NCI-H1092 treated with DMSO at 0.1 percent for 48 hours (cell line): ENCODE data around the gene EOMES.
"Not testable (repeated sequence)": the region's sequence is repeated elsewhere in the genome, so short reads cannot be mapped to it uniquely, and the experiment has no call there.

Source experiments
- DNase-seq: peaks from one replicate; lab custom pipeline; 2025; lab: John Stamatoyannopoulos, UW

EOMES gene

DNA sequence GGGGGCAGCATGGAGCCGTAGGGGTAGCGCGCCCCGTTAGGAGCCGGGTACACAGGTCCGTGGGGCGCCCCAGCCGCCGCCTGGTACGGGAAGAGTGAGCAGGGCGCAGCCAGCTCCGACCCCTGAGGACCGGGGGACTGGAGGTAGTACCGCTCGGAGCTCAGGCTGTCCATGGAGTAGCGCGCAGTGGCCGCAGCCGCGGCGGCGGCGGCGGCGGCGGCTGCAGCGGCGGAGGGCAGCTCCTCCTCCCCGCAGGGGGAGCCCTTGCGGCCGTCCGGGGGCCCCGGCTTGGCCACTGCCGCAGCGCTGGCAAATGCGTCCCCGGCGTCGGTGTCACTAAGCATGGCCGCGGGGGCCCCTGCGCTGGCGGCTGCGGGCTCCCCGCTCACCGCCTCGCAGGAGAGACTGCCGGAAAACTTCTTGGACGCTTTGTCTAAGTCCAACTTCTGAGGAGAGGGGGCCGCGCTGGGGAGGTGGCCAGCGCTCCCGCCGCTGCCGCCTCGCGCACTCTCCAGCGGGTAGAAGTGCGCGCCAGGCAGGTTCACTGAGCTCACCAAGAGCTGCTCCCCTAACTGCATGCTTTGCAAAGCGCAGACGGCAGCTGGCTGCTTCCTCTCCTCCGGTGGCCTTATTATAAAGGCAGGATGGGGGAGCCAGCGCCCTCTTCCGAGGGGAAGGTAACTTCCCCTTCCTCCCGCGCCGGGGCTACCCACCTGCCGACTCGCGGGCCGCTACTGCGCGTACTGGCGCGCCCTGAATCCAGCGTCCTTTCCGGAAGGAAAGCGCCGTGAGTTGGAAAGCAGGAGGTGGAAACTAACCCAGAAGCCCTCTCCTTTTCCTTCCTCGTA lies at the start of gene EOMES:
Gene EOMES (minus strand): TSS at position 607 of the 848 bp plus-strand sequence. CDS start 29 bp downstream, at position 578.
- DNase-seq = peak; percentile 2

DNA sequence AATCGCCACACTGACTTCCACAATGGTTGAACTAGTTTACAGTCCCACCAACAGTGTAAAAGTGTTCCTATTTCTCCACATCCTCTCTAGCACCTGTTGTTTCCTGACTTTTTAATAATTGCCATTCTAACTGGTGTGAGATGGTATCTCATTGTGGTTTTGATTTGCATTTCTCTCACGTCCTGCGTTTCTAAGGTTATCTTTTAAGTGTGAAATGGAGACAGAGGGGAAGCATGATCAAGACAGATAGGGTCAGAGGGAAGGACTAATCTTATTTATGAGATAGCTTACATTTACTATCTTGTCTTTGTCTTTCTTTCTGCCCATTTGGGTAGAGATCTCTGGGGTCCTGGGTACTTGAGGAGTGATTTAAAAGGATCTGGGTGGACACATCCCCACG lies 48.3 kb upstream of the EOMES start:
- not testable (repeated sequence) for DNase-seq

DNA sequence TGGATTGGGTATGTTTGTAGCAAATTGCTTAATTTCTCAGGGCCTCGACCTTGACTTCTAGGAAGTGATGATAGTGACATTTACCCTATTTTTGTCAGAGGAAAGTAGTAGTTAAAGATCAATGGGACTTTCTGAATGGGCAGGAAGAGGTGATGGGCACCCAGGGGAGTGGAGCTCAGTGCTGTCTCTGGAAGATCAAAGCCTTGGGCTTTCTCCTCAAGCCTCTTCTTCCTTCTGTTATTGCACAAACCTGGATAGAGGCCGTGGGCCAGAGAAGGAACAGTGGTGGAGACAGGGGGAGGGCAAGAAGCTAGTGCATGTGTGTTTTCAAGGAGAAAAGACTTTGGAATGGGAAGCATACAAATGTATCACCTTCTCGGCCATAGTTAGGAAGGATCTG lies 44.9 kb upstream of the EOMES start:
- DNase-seq = no peak

DNA sequence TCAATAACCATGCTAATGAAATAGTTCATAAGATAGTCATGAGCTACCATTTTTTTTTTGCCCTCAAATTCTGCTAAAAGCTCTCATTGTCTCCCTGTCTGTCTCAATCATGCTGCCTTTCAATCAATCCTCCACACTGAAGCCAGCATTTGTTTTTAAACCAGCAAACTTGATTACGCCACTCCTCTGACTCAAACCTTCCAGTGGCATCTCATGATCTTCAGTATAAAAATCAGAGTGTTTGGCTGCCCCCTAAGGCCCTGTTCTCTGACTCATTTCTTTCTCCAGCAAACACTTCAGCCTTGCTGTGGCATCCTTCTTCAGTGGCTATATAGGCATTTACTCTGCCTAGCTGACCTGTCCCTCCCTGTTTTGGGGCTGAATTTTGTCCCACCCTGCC lies 36.0 kb upstream of the EOMES start:
- DNase-seq = no peak

DNA sequence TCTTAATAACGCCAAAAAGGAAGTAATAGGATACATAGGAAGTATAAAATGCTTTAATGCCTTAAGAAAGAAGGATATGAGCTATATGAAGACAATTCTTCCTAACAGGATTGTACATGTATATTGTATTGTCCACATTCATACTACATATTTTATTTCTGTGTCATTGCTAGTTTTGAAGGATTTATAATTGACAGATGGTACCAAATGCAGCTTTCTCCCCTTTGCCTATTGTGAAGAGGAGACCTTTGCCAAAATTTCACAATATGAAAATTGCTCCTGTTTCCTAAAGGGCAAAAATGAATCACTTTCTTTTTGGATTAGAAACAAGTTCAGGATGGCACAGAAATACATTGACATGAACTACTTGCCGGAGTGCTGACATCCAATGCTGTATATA lies 34.8 kb upstream of the EOMES start:
- no peak for DNase-seq

DNA sequence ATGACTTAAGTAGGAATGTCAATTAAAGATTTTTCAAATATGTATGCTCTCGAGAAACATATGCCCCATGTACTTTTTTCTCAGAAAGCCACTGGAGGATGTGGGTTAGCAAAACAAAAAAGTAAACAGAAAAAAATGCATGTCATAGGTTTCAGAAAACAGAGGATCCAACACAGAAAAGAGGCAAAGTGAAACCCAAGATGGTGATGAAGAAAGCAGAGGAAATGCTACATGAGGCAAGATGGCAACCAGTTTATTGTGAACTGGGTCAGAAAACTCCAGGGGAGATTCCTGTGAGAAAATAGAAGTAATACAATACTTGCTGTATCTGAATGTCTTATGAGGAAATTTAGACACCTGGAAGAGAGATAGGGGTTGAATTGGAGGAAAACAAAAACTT lies 30.8 kb upstream of the EOMES start:
- no peak for DNase-seq

DNA sequence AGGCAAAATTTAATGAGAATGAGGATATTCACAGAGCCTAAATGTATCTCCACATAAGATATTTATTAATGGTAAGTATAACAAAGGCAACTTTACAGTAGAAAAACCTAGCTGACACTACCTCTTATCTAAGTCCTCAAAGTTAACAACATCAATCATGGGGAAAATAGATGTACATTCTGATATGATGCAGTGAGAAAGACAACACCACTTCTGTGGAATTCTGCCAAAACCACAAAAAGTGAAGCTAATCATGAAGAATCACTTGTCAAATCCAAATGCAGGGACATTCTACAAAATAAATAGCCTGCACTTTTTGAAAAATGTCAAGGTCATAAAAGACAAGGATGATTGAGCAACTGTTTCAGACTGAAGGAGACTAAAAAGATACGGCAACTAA lies 27.5 kb upstream of the EOMES start:
- DNase-seq = no peak

DNA sequence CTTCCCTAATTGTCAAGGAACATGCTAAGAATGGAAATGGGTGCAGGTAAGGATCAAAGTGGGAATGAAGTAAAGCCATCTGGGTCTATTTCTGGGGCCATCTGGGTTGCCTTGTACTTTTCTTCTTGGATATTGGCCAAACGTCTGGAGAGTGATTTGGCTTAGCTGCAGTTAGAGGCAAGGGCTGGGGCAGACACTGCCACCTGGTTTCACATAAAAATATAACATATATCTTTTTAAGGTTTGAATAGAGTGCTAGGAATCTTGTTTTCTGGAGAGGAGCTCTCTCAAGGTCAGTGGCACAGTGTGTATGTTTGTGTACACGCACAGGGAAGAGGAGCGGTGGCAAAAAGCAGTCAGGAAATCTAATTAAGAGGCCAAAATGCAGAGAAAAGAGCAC lies 24.7 kb upstream of the EOMES start:
- no peak for DNase-seq

DNA sequence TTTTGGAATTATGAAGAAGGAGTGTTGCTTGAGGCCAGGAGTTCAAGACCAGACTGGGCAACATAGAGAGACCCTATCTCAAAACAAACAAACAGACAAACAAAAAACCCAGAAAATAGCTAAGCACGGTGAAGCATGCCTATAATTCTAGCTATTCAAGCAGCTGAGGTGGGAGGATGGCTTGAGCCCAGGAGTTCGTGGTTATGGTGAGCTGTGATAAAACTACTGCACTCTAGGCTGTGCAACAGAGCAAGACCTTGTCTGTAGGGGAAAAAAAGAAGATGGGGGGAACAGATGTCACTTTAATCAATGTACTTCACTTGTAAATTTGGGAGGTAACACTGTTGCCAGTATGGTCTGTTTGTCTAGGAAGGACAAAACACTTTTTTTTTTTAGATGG lies 18.7 kb upstream of the EOMES start:
- no peak for DNase-seq

DNA sequence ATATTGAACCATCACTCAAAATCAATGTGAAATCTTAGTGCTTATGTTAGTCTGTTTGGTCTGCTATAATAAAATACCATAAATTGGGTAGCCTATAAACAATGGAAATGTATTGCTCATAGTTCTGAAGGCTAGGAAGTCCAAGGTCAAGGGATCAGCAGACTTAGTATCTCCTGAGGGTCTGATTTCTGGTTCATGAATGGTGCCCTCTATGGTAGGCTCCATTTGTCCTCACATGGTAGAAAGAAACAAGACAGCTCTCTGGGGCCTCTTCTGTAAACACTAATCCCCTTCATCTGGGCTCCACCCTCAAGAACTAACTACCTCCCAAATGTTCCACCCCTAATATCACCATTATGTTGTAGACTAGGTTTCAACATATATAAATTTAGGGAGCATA lies 15.0 kb upstream of the EOMES start:
- no peak for DNase-seq

DNA sequence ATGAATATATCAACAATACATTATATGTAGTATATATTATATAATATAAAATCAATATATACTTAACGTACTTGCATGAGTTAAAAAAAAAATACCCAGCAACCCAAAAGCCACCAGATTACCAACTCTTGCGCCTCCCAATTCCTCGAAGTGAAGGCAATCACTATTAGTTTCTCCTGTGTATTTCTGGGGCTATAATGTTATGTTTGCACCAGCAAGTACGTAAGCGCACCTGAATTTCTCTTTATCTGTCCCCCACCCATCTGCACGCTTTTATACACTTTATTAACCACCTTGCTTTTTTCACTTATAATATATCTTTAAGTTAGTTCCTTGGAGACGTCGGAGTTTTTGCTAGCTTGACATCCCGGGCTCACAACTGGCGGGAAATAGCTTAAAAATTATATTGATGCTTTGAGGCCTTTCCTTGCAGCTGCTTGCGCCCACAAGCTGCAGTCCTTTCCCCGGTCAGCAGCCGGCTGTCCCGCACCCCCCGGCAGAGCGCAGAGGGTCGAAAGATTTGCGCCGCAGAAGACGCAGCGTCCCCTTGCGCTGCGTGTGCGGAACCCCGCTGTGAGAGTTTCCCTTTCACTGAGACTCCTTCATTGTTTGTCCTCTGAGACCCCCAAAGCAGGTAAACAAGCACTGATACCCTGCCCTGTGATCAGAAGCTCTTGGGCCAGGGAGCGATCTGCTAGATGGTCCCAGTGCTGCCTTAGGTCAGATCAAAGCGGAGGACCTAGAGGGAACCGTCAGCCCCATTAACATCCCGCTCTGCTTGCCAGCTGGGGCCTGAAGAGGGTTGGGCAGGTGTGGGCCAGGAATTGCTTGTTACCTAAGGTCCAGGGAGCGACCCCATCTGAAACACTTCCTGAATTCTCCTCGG lies 8.9 kb upstream of the EOMES start:
- no peak for DNase-seq

DNA sequence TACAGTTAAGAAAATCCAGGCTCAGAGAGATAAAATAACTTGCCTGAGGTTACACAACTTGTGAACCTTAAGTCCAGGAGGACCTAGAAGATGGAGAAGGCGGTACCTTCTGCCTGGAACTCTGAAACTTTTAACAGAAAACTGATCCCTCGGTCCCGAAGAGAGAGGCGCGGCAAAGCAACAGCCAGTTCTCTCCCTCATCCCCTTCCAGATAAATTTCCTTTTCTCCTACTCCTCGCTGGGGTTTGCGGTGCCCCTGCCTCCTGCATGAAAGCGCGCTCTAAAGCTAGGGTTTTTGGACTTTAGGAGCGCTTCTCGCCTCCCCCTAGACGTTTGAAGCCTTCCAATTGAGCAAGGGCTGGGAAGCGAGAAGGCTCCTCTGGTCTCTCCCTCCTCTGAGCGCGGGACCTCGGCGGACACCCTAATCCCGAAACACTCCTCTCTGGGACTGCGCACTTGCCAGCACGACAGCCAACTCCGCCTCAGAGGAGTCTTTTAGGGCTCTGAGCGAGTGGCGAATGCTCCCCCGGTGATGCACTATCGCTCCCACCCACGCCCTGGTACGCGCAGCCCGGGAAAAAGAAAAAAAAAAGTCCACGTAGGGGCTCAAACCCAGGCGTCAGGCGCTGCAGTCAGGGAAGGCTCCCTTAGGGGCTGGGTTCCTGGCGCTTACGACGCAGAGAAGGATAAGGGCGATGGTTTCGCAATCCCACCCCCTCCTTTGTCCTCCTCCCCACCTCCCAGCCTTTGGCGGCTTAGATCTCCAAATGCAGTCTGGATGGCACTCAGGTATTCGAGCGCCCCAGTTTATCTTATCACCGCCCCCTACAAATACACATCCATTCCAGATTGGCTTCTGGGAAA lies 7.9 kb upstream of the EOMES start:
- no peak for DNase-seq

DNA sequence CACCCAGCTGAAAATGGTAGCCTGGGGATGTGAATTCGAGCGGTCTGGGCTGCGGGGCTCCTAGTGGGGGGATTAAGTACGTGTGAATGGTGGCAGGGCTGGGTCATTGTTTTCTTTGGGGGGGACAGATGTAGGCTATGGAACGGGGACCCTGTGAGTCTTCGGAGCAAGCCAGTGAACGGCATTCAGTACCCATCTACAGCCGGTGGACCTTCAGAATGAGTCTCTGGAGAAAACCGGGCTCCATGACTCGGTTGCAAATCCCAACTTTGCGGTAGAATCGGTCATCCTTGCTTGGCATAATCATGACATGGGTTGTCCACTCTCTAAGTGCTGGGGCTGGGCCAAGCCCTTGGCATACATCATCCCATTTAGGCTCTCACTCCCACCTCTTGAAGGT lies 7.2 kb upstream of the EOMES start:
- DNase-seq = no peak

DNA sequence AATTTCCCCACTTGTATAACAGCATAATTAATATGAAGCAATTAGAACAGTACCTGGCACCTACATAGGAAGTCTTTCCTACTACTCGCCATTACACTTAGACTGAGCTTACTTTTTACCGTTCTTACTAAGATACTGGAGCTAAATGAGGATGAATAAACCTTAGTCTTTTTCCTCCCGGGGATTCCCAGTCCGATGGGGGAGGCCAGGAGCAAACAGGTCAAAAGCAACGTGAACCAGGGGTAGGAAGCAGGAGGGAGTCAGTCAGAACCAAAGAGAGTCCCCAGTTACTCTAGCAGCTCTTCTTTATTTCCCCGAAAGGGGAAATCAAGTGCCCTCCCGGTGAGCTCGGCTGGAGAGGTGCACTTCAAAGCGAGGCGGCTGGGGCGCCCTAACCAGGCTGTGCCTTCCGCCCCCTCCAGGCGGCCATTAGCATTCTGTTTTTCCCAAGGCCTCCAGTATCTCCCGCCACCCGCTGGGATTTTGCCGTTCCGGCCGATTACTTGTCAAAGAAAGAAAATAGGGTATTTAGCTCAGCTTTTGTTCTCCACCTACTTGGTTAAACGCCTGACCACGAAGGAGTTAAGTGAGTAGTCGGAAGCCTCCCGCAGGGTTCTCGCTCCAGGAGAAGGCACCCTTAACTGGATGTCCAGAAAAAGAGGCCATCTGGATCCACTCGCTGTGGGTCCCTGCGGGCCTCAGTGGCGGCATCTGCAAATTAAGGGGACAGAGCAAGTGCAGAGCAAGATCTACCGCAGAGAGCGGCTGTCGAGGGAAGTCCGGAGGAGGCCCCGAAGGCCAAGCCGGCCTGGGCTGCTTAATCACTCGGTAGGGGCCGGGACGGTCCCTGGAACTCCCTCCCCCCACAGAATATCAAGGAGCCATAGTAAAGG lies 6.3 kb upstream of the EOMES start:
- DNase-seq = peak; percentile 6

DNA sequence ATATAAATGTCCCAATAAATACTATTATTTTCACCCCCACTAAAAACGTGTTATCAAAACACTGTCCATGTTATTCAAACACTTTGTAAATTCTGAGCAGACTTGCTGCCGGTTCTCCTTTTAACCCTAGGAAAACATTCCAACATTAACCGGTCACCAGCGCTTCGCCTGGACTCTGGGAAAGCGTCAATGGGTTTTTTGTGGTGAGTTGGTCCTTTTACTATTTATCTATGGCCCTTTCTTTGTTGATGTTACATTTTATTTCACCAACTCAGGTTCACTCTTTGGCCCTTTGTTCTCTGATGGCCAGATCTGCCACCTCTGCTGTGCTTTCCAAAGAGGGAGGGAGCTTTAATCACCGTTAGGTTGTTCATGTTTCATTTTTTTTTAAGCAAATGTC lies 4.1 kb upstream of the EOMES start:
- no peak for DNase-seq

DNA sequence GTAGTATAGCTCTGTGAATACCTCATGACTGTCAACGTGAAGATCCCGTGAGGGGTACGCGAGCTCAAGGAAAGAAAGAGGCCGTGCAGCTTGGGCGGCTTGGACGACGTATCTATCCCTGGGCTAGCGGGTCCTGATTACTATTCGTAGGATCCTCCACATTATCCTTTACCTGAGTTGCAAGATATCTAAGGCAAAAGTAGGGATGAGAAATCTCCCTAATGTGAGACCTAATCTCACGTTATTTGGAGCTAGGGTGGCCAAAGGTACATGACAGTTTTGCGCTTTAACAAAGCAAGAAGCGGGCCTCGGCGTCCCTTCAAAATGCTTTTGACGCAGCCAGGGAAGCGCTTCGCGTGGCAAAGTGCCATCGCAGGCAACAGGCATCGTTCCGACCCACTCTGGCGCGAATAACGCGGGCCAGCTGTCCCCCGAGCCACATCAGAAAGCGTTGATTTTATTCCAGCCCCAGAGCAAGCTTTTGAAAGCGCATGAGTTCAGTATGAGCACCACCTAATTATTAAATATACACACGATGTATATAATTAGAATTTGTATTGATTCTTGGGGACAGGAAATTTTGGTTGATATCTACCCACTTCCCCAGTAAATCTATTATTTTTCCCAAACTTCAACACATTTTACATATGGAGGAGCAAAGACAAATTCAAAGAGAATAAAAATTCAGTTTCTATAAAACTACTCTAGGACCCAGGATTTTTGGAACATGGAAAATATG lies 2.5 kb upstream of the EOMES start:
- DNase-seq = no peak

DNA sequence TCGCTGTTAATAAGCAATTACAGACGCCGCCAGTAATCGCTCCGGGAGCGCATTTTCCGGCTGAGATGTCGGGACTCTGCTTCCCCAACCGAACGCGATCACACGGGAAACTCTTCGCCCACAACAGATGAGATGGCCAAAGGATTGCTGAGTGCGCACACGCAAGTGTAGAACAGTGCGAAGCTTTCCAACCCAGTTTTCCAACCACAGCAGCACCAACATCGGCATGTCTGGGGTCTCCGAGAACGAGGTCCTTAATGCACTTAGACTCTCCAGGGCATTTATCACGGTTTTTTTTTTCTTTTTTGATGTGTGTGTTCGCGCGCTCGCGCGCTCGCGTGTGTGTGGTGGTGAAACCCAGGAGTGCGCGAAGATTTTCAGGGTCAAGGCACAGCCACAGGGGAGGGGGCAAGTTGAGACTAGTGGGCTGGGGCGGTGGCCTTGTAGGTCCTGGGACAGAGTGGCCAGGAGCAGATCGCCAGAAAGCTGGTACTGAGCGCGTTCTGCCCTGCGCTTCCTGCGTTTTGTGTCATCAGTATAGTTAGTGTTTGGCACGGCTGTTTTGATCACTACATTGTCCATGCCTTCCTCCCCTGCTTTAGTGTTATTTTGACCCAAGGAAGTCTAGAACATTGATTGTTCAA lies 1.8 kb upstream of the EOMES start:
- DNase-seq = no peak

DNA sequence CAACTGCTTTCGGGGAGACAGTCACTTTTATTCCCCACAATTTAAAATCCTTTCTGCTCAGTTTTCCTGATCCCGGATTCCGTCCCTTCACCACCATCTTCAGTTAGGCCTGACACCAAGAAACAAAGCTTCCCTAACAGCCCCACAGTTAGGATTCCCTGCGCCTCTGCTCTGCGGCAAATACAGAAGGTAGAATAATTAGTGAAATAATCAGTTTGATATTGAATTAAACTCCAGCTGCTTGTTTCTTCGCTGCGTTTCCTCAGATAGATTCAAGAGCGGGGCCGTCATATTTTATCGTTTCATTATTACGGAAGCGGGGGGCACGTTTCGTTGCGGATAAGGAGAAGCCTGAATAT lies 1.3 kb upstream of the EOMES start:
- DNase-seq = no peak

DNA sequence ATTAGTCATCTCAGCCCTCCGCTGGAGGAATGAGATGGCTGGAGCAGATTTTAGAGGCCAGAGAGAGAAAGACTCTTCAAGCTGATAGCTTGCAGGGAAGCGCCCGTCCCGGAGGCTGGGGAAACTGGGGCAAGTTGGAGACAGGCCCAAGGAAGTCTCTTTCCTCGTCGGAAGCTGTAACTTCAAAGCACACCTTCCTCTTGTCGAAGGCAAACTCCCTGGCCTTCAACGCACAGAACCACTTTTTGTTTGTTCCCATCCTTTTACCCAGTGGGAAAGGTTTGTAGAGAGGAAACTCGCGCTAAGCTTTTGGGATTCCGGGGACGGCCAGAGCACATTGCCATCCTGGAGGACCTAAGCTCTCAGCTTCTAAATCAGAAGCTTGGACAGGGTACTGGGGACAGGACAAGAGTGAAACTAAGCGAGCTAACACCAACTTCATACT lies 900 bp upstream of the EOMES start:
- no peak for DNase-seq
